CD4-positive, alpha-beta T cell (primary cell): ENCODE results near the gene EHD4. TPM values are rescaled to one million over a fixed set of nuclear protein-coding genes. Genes with fewer than 3 reads are reported as not detected.
A peak's percentile ranks its signal among the peaks of the same experiment; 100 is the strongest.

Source experiments
- ATAC-seq: fragments of 200-7000 bp; cut with Tn5 transposase; one replicate; pipeline ENCODE4 v1.10.0; 2022; ENCODE audit warnings: mild to moderate bottlenecking; ENCODE audit not compliant: poor library complexity
- CTCF ChIA-PET: fragments of 350-600 bp; sonication (Branson Sonifier 250); formaldehyde crosslinking; loops from one replicate; lab custom pipeline; 2021; ENCODE audit warnings: antibody characterized with exemption, inconsistent platforms; lab: Charles Lee
- POLR2A ChIA-PET: fragments of 350-600 bp; sonication (Branson Sonifier 250); formaldehyde crosslinking; loops from one replicate; lab custom pipeline; 2021; ENCODE audit warnings: antibody characterized with exemption, inconsistent platforms; lab: Charles Lee
- DNase-seq, 14 experiments: peaks; one replicate each; pipeline ENCODE4 v3.0.0-alpha.2; 2013 to 2020; ENCODE audit warnings: mixed read lengths in 2 of 14
- H3K27ac ChIP-seq, 2 donors: one replicate each; pipeline versions ENCODE4 v1.5.1 to v1.7.0; 2013; ENCODE audit warnings: low read length in 2 of 2, low read depth in 1 of 2, mild to moderate bottlenecking in 1 of 2
- H3K27me3 ChIP-seq, 2 experiments: 1 replicate in 1 of 2; 2 replicates in 1 of 2; pipeline versions ENCODE4 v1.6.1 to v1.7.0; 2013; ENCODE audit warnings: low read length in 2 of 2, control low read depth in 1 of 2, mild to moderate bottlenecking in 1 of 2, moderate library complexity in 1 of 2; ENCODE audit not compliant: insufficient read depth in 2 of 2, control insufficient read depth in 1 of 2
- H3K36me3 ChIP-seq: one replicate; pipeline ENCODE4 v1.6.1; 2013; ENCODE audit warnings: low read length, control low read depth; ENCODE audit not compliant: insufficient read depth
- H3K4me1 ChIP-seq: one replicate; pipeline ENCODE4 v1.6.1; 2013; ENCODE audit warnings: low read length, control low read depth; ENCODE audit not compliant: insufficient read depth
- H3K4me3 ChIP-seq: one replicate; pipeline ENCODE4 v1.5.1; 2013; ENCODE audit warnings: mild to moderate bottlenecking, low read length, moderate library complexity
- H3K9me3 ChIP-seq, 2 experiments: 1 replicate in 1 of 2; 2 replicates in 1 of 2; pipeline versions ENCODE4 v1.6.1 to v1.7.0; 2013; ENCODE audit warnings: low read length in 2 of 2, mild to moderate bottlenecking in 2 of 2, control low read depth in 1 of 2, moderate library complexity in 1 of 2; ENCODE audit not compliant: control insufficient read depth in 1 of 2, insufficient read depth in 1 of 2
- H3K27ac Mint-ChIP-seq: one replicate; pipeline ENCODE4 v1.8.0; 2020; ENCODE audit warnings: mixed read lengths
- H3K27me3 Mint-ChIP-seq: one replicate; pipeline ENCODE4 v1.8.0; 2021; ENCODE audit warnings: mixed read lengths
- H3K36me3 Mint-ChIP-seq: one replicate; pipeline ENCODE4 v1.8.0; 2021; ENCODE audit warnings: low read depth, mixed read lengths
- H3K4me1 Mint-ChIP-seq: one replicate; pipeline ENCODE4 v1.8.0; 2021; ENCODE audit warnings: low read depth, mixed read lengths
- H3K4me3 Mint-ChIP-seq: one replicate; pipeline ENCODE4 v1.8.0; 2020; ENCODE audit warnings: mild to moderate bottlenecking, mixed read lengths
- H3K9me3 Mint-ChIP-seq: one replicate; pipeline ENCODE4 v1.8.0; 2020; ENCODE audit warnings: mixed read lengths
- CTCF ChIP-seq: fragments of 200-600 bp; IDR thresholded peaks from one replicate; pipeline ENCODE4 v1.8.0; 2022; ENCODE audit warnings: antibody characterized with exemption, mild to moderate bottlenecking
- intact Hi-C, 2 experiments: fragments of 100-400 bp; cut with DNase I in 1 of 2; cut with micrococcal nuclease in 1 of 2; formaldehyde crosslinking; loops; one replicate each; pipeline versions ENCODE4 v1.15.1 to v1.9.0; 2023 to 2025; cut with DNase I, micrococcal nuclease
- total RNA-seq, 174 experiments: library from RNA in 2 of 174; stranded (reverse) in 2 of 174; gene quantifications; one replicate each; pipeline ENCODE4 v1.2.3 and lab custom pipeline; 2021 to 2026

Gene EHD4
- total RNA-seq, 2 experiments from 2014 or later: 39.8 to 40.5 TPM

GRCh38 chr15:41945731-41946130 is 26.6 kb downstream of the EHD4 start:
- Histone ChIP-seq H3K36me3 (peaks cover 20% of the 10 kb centered on the region), H3K4me3 (no peak overlapping the region), H3K27me3 (no peaks in the 10 kb centered on the region), H3K4me1 (peaks cover 7% of the 10 kb centered on the region), H3K9me3 (no peaks in the 10 kb centered on the region), H3K27ac (no peak overlapping the region)
- intact Hi-C loops: no loop called here
- H3K27me3 Mint-ChIP-seq: no peaks in the 10 kb centered on the region
- ATAC-seq: no peak
- H3K4me1 Mint-ChIP-seq: peaks cover 5% of the 10 kb centered on the region
- ChIA-PET CTCF (no interaction called here), POLR2A (no interaction called here)
- no peak overlapping the region for H3K4me3 Mint-ChIP-seq
- H3K9me3 Mint-ChIP-seq: no peaks in the 10 kb centered on the region
- H3K27ac Mint-ChIP-seq: no peak overlapping the region
- TF ChIP-seq CTCF: no peak
- DNase-seq: no peak
- peaks cover 25% of the 10 kb centered on the region for H3K36me3 Mint-ChIP-seq

- intact Hi-C loops: no loop called here
- H3K9me3 Mint-ChIP-seq: no peaks in the 10 kb centered on the region
- CTCF ChIA-PET: no interaction called here
- no peak overlapping the region for H3K4me3 Mint-ChIP-seq
- ATAC-seq (no peak), DNase-seq (no peak)
- peaks cover 12% of the 10 kb centered on the region for H3K4me1 ChIP-seq
- peaks cover 10% of the 10 kb centered on the region for H3K4me1 Mint-ChIP-seq
- no peak overlapping the region for H3K27ac Mint-ChIP-seq
- H3K27ac ChIP-seq: no peak overlapping the region
- TF ChIP-seq CTCF: no peak
- H3K27me3 Mint-ChIP-seq: no peaks in the 10 kb centered on the region
- H3K27me3 ChIP-seq: no peaks in the 10 kb centered on the region
- peaks cover 23% of the 10 kb centered on the region for H3K36me3 ChIP-seq
- H3K4me3 ChIP-seq: no peak overlapping the region
- POLR2A ChIA-PET: no interaction called here
- peaks cover 25% of the 10 kb centered on the region for H3K36me3 Mint-ChIP-seq
- no peaks in the 10 kb centered on the region for H3K9me3 ChIP-seq
Observed at GRCh38 chr15:41945221-41945620, 27.1 kb downstream of the EHD4 start.

- no peak for DNase-seq
- ChIA-PET POLR2A (no interaction called here), CTCF (no interaction called here)
- intact Hi-C loops: no loop called here
- TF ChIP-seq CTCF: no peak
- H3K9me3 Mint-ChIP-seq: no peaks in the 10 kb centered on the region
- H3K27ac Mint-ChIP-seq: peak overlapping the region; percentile 46
- H3K27me3 Mint-ChIP-seq: no peaks in the 10 kb centered on the region
- peaks cover 22% of the 10 kb centered on the region for H3K36me3 Mint-ChIP-seq
- H3K27ac ChIP-seq: no peak overlapping the region
- no peak overlapping the region for H3K4me3 Mint-ChIP-seq
- H3K4me1 ChIP-seq: peaks cover 15% of the 10 kb centered on the region
- H3K36me3 ChIP-seq: peaks cover 26% of the 10 kb centered on the region
- H3K4me3 ChIP-seq: no peak overlapping the region
- peaks cover 11% of the 10 kb centered on the region for H3K4me1 Mint-ChIP-seq
- ATAC-seq: no peak
- no peaks in the 10 kb centered on the region for H3K27me3 ChIP-seq
- no peaks in the 10 kb centered on the region for H3K9me3 ChIP-seq
Observed at GRCh38 chr15:41944313-41944940, 27.9 kb downstream of the EHD4 start.
